Stimulated activated naive CD8-positive, alpha-beta T cell treated with anti-CD3 and anti-CD28 coated beads, Interleukin-15, amount 100 ng/mL, for 72 hours (primary cell): ENCODE measurements around the gene AP2B1.
"Not testable (repeated sequence)": the region's sequence is repeated elsewhere in the genome, so short reads cannot be mapped to it uniquely, and the experiment has no call there.

Experiments used
- ATAC-seq: fragments of 150-1000 bp; cut with Tn5 transposase; 2 replicates; pipeline ENCODE4 v1.10.0; 2021; ENCODE audit warnings: mild to moderate bottlenecking, moderate library complexity
- DNase-seq, 2 donors: peaks; one replicate each; pipeline ENCODE4 v3.0.0; 2021 to 2022
- H3K27ac Mint-ChIP-seq, 2 donors: one replicate each; pipeline ENCODE4 v1.8.0; 2022; ENCODE audit warnings: mild to moderate bottlenecking in 2 of 2, mixed read lengths in 2 of 2, moderate library complexity in 2 of 2
- H3K27me3 Mint-ChIP-seq: one replicate; pipeline ENCODE4 v1.8.0; 2022; ENCODE audit warnings: mixed read lengths
- H3K4me1 Mint-ChIP-seq: one replicate; pipeline ENCODE4 v1.8.0; 2022; ENCODE audit warnings: mild to moderate bottlenecking, mixed read lengths
- H3K4me3 Mint-ChIP-seq, 2 donors: one replicate each; pipeline ENCODE4 v1.8.0; 2022; ENCODE audit warnings: mild to moderate bottlenecking in 2 of 2, mixed read lengths in 2 of 2, moderate library complexity in 1 of 2
- H3K9me3 Mint-ChIP-seq, 2 donors: one replicate each; pipeline ENCODE4 v1.8.0; 2022; ENCODE audit warnings: mixed read lengths in 2 of 2

The AP2B1 gene

DNA sequence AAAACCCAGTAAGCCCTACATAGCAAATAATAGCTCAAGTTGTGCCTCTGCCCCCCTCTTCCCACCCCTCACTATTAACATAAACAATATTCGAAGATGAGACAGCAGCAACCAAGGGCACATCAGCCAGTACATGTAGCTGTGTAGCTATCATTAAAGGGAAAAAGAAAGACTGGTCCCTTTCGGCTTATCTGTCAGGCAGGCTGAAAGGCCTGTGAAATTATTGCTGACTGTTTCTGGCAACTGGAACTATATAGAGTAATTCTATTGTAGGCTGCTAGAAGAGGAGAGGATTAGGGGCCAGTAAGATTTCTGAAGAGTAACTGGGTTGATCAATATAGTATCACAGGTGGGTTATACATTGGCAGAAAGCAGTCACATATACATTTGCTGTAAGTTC is 107.8 kb downstream of the AP2B1 start:
- ATAC-seq, result no peak
- no peak for DNase-seq
- Mint-ChIP-seq H3K27me3 (no peaks in the 10 kb centered on the region), H3K27ac (no peak overlapping the region), H3K4me3 (no peak overlapping the region), H3K9me3 (no peaks in the 10 kb centered on the region), H3K4me1 (no peaks in the 10 kb centered on the region)

DNA sequence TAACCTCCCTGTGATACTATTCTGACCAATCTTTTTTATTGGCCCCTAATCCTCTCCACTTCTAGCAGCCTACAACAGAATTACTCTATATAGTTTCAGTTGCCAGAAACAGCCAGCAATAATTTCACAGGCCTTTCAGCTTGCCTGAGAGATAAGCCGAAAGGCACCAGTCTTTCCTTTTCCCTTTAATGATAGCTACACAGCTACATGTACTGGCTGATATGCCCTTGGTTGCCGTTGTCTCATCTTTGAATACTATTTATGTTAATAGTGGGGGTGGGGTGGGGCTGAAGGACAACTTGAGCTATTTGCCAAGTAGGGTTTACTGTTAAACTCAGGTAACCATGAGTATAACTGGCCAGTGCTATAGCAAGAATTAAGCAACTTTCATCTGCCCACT is 108.5 kb downstream of the AP2B1 start:
- ATAC-seq, result no peak
- DNase-seq, result no peak
- Mint-ChIP-seq H3K27ac (no peak overlapping the region), H3K27me3 (no peaks in the 10 kb centered on the region), H3K4me1 (no peaks in the 10 kb centered on the region), H3K4me3 (no peak overlapping the region), H3K9me3 (no peaks in the 10 kb centered on the region)

DNA sequence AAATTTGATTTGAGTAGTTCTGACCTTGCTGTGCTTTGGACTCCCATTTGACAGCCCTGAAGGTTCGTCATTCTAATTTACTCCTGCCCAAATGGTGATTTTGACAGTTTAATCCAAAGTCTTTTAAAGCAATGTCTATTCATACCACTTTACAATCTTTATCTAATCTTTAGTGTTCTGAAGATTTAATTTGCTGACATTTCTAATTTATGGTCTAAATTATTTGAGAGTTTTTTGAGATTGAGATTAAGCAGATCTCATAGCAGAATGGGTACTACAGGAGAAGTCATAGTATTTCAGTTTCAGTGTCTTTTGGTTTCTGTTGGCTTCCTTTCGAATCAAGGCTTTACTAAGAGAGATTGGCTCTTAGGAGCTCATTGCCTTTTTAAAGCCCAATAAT is 111.7 kb downstream of the AP2B1 start:
- H3K4me3 Mint-ChIP-seq, result no peak overlapping the region
- no peak for ATAC-seq
- no peak for DNase-seq
- H3K27ac Mint-ChIP-seq, result no peak overlapping the region
- no peaks in the 10 kb centered on the region for H3K27me3 Mint-ChIP-seq
- H3K4me1 Mint-ChIP-seq, result no peaks in the 10 kb centered on the region
- H3K9me3 Mint-ChIP-seq, result peaks cover 0 to 7% of the 10 kb centered on the region in 2 donors

DNA sequence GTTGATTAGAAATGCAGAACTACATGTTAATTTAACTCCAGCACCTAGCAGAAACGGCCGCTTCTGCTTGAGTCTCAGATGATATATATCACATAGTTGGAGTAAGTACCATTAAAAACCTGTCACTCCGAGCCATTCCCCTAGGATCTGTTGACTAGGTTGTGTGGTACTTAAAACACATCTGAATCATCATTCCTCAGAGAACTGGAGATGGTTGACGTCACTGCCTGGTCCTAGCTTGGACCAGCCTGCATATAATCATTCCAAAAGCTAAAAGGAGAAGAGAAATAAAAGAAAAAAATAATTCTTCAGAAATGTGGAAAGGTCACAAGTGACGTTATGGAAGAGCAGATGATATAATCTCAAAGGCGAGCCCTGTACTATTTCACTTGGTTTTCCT is 113.0 kb downstream of the AP2B1 start:
- no peak overlapping the region for H3K4me3 Mint-ChIP-seq
- DNase-seq, result no peak
- ATAC-seq, result no peak
- H3K4me1 Mint-ChIP-seq, result peaks cover 11% of the 10 kb centered on the region
- H3K9me3 Mint-ChIP-seq, result peaks cover 0 to 7% of the 10 kb centered on the region in 2 donors
- no peak overlapping the region for H3K27ac Mint-ChIP-seq
- no peaks in the 10 kb centered on the region for H3K27me3 Mint-ChIP-seq

DNA sequence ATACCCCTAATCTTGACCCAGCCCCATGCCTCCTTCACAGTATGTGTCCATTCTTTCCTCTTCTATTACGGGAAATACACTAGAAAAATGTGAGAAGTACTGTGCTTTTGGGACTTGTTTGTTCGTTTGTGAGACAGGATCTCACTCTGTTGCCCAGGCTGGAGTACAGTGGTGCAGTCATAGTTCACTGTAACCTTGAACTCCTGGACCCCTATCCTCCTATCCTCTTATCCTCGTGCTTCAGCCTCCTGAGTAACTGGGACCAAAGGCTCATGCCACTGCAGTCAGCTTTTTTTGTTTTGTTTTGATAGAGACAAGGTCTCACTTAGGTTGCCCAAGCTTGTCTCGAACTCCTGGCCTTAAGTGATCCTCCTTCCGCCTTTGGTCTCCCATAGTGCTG is 114.4 kb downstream of the AP2B1 start:
- no peak overlapping the region for H3K4me3 Mint-ChIP-seq
- no peak overlapping the region for H3K27ac Mint-ChIP-seq
- DNase-seq (no peak), ATAC-seq (no peak)
- peaks cover 0 to 7% of the 10 kb centered on the region in 2 donors for H3K9me3 Mint-ChIP-seq
- peaks cover 12% of the 10 kb centered on the region for H3K4me1 Mint-ChIP-seq
- H3K27me3 Mint-ChIP-seq, result no peaks in the 10 kb centered on the region

DNA sequence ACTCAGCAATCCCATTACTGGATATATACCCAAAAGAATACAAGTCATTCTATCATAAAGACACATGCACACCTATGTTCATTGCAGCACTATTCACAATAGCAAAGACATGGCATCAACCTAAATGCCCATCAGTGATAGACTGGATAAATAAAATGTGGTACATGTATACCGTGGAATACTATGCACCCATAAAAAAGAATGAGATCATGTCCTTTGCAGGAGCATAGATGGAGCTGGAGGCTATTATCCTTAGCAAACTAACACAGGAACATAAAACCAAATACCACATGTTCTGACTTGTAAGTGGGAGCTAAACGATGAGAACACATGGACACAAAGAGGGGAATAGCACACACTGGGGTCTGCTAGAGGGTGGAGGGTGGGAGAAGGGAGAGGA is 116.2 kb downstream of the AP2B1 start:
- not testable (repeated sequence) for H3K4me3 Mint-ChIP-seq, H3K27ac Mint-ChIP-seq, ATAC-seq, H3K27me3 Mint-ChIP-seq, H3K9me3 Mint-ChIP-seq, DNase-seq
- peaks cover 28% of the 10 kb centered on the region for H3K4me1 Mint-ChIP-seq

DNA sequence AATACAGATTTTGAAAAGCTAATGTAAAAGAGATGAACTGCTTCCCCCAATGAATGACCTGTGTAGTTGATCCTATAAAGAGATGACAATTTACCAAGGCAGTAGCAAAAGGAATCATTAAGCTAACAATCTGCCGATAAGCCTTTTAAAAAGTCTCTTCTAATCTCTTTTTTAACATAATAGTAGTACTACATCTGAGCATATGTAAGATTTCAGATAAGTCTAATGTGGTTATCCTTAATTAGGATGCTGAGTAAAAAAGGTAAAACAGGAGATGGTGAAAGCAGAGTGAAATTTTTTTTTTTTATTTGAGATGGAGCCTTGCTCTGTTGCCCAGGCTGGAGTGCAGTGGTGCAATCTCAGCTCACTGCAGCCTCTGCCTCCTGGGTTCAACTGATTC is 118.1 kb downstream of the AP2B1 start:
- Mint-ChIP-seq H3K9me3 (peaks cover 0 to 7% of the 10 kb centered on the region in 2 donors), H3K27ac (no peak overlapping the region), H3K4me3 (no peak overlapping the region), H3K27me3 (no peaks in the 10 kb centered on the region), H3K4me1 (peaks cover 36% of the 10 kb centered on the region)
- no peak for DNase-seq
- no peak for ATAC-seq

DNA sequence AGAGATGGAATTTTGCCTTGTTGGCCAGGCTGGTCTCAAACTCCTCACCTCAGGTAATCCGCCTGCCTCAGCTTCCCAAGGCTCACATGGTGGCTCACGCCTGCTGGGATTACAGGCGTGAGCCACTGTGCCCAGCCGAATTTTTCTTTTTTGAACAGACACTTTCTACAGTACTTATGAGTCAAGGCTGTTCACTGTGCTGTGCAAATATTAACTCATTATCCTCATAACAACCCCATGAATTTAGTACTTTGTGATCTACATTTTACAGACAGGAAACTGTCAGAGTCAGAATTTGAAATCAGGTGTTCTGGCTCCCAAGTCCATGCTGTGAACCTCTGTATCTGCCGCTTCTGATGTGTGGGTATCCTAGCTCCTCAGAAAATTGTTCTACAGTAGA is 118.6 kb downstream of the AP2B1 start:
- H3K9me3 Mint-ChIP-seq, result peaks cover 0 to 7% of the 10 kb centered on the region in 2 donors
- H3K4me3 Mint-ChIP-seq, result no peak overlapping the region
- DNase-seq (no peak), ATAC-seq (no peak)
- H3K27ac Mint-ChIP-seq, result no peak overlapping the region
- H3K4me1 Mint-ChIP-seq, result peaks cover 36% of the 10 kb centered on the region
- no peaks in the 10 kb centered on the region for H3K27me3 Mint-ChIP-seq

DNA sequence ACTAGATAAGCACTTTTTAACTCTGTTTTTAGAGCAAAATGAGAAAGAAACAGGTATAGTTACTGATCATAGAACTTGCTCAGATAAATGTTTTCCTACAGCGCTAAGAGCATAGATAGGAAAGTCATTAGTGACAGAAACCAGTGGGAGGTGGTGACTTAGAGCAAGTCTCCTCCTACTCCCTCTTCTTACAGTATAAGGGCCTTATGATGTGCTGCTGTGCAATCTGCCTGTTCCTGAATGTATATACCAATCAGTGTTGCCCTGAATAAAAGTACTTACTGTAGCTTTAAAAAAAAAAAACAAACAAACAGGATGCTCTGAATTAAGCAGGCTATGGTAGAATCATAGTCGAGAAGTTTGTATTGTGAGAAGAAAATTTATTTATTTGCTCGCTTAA is 121.0 kb downstream of the AP2B1 start:
- Mint-ChIP-seq H3K27me3 (no peaks in the 10 kb centered on the region), H3K9me3 (no peaks in the 10 kb centered on the region), H3K27ac (no peak overlapping the region), H3K4me3 (no peak overlapping the region), H3K4me1 (peaks cover 42% of the 10 kb centered on the region)
- ATAC-seq (no peak), DNase-seq (no peak)

DNA sequence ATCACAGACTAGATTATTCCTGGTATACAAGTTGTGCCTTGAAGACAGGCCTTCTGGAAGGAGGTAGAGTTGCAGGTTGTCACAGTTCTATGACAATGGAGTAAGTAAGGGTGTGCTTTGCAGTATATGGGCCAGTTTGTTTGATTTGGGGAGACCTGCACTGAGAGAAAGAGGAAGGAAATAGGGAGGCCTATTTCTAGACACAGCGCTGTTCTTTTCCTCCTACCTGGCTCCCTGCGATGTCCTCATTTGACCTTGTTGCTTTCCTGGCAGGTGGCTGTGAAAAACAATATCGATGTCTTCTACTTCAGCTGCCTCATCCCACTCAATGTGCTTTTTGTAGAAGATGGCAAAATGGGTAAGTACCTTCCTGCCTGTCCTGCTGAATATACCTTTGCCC is 121.8 kb downstream of the AP2B1 start:
- Mint-ChIP-seq H3K27ac (no peak overlapping the region), H3K27me3 (no peaks in the 10 kb centered on the region), H3K9me3 (no peaks in the 10 kb centered on the region), H3K4me3 (no peak overlapping the region), H3K4me1 (peaks cover 42% of the 10 kb centered on the region)
- no peak for ATAC-seq
- DNase-seq, result no peak

DNA sequence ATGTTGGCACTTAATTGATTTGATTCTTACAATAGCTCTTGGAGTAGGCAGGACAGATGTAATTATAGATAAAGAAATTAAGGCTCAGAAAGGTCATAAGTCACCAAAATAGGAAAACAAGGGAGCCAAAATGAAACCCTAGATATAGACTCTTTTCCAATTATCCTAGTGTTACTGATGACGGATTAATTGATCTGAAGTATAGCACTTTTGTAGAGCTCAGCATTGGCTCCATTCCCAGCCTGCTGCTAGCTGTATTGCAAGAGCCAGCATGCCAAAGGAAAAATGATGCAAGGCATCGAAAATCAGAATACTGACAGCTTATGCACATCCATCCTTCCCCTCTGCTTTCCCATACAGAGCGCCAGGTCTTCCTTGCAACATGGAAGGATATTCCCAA is 122.8 kb downstream of the AP2B1 start:
- Mint-ChIP-seq H3K4me1 (peaks cover 34% of the 10 kb centered on the region), H3K27me3 (no peaks in the 10 kb centered on the region), H3K4me3 (no peak overlapping the region), H3K27ac (no peak overlapping the region), H3K9me3 (no peaks in the 10 kb centered on the region)
- ATAC-seq (no peak), DNase-seq (no peak)

DNA sequence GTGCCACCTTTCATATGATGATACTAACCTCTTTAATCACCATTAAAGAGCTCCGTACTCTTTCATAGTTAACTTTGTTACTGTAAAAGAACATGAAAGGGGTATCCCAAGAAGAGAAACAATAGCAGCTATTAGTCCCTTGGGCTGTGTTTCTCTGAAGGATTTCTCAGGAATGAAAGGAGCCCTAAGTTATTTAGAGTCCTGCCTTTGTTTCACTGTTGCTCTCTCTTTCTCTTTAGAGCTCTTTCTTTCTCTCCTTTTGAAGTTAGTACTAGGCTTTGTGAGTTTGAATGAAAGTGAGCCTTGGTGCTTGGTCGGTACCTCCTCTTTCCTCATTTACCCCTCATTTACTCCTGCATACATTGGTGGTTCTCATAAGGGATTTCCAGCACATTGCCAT is 123.8 kb downstream of the AP2B1 start:
- no peak for DNase-seq
- Mint-ChIP-seq H3K4me3 (no peak overlapping the region), H3K4me1 (peaks cover 30% of the 10 kb centered on the region), H3K9me3 (no peaks in the 10 kb centered on the region), H3K27ac (no peak overlapping the region), H3K27me3 (no peaks in the 10 kb centered on the region)
- ATAC-seq, result no peak

DNA sequence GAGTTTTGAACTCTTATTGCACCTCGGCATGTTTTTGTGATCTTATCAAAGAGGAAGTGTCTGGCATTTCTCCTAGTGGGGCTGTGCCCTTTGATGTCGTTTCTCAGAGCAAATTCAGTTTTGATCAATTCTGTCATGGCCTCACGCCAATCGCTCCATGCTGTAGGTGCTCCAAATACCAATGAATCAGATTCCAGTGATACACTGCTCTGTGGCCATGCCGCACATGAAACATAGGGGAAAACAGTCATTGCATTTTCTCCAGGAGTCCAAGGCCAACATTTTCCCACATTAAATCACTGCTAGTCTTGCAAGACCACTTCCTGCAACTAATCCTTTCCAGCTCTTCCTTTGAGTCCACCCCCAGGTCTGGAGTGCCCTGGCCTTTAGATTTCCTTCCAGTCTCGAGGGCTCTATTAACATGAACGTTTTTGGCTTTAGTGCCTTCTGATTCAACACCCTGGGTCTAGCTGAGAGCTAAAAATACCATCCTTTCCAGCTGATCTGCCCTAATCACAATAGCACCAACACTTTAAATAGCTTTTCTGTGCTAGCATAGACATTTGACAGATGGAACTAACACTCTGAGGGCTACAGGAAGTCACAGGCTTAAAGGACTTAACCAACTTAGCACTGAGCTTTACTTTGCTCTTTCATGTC is 126.1 kb downstream of the AP2B1 start:
- ATAC-seq (no peak), DNase-seq (no peak)
- no peaks in the 10 kb centered on the region for H3K9me3 Mint-ChIP-seq
- no peak overlapping the region for H3K27ac Mint-ChIP-seq
- H3K27me3 Mint-ChIP-seq, result no peaks in the 10 kb centered on the region
- H3K4me1 Mint-ChIP-seq, result peaks cover 15% of the 10 kb centered on the region
- no peak overlapping the region for H3K4me3 Mint-ChIP-seq

DNA sequence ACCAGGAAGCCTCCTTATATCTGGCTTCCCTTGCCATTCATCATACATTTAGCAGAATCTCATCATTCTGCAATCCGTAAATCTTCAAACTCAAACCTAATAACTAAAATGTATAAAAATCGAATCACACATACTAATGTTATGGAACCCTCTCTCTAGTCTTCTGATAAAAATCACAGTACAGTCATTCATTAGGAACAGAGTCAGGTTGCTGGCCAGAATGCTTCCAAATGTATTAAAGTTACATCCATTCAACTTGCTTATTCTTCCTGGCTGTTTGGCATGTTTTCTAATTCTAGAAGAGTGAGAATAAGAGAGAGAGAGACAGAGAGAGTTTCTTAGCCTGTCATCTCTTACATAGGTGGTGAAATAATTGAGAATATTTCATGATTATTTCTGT is 127.9 kb downstream of the AP2B1 start:
- H3K4me3 Mint-ChIP-seq, result no peak overlapping the region
- H3K9me3 Mint-ChIP-seq, result no peaks in the 10 kb centered on the region
- H3K27me3 Mint-ChIP-seq, result no peaks in the 10 kb centered on the region
- DNase-seq, result no peak
- H3K27ac Mint-ChIP-seq, result no peak overlapping the region
- ATAC-seq, result no peak
- H3K4me1 Mint-ChIP-seq, result peaks cover 6% of the 10 kb centered on the region

DNA sequence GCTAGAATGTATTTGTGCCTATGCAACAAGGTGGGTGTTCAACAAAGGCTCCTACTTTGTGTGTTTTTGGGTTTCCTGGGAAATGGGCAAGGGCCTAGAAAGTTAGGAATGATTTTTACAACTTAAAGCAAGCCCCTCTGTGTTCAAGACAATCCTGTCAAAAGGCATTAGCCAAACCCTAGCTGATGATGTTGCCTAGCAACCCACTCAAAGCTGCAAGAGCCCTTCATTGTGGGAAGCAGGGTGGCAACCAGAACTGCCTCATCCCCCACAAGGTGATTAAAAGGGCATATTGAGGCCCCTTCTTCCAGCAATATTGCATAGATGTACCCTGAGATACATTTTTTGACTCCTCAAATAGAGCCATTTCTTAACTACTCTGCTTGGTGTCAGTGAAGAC is 128.3 kb downstream of the AP2B1 start:
- ATAC-seq, result no peak
- Mint-ChIP-seq H3K4me3 (no peak overlapping the region), H3K27ac (no peak overlapping the region)

DNA sequence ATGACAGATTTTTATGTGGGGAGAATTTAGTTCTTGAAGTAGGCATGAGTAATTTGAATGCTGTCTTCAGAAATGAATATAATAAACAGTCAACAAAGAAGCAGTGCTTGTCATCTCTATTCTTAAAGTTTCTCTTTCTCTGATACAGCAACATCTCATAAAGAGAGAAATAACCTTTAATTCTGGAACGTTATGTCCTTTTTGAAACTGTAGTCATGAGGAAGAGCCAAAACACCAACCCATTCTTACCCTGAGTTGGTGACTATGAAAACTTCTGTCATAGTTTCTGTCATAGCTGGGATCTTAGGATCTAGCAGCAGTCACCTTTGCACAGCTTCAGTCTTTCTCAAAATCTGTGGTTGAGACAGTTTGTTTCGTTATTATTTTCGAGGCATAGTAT is 129.1 kb downstream of the AP2B1 start:
- Mint-ChIP-seq H3K4me1 (peaks cover 2% of the 10 kb centered on the region), H3K27me3 (no peaks in the 10 kb centered on the region), H3K4me3 (no peak overlapping the region), H3K9me3 (no peaks in the 10 kb centered on the region), H3K27ac (no peak overlapping the region)
- no peak for DNase-seq
- ATAC-seq, result no peak

More for the DNA sequence above, 128.3 kb downstream of the AP2B1 start:
- Mint-ChIP-seq H3K27me3 (no peaks in the 10 kb centered on the region), H3K9me3 (no peaks in the 10 kb centered on the region), H3K4me1 (peaks cover 6% of the 10 kb centered on the region)
- DNase-seq, result no peak

DNA sequence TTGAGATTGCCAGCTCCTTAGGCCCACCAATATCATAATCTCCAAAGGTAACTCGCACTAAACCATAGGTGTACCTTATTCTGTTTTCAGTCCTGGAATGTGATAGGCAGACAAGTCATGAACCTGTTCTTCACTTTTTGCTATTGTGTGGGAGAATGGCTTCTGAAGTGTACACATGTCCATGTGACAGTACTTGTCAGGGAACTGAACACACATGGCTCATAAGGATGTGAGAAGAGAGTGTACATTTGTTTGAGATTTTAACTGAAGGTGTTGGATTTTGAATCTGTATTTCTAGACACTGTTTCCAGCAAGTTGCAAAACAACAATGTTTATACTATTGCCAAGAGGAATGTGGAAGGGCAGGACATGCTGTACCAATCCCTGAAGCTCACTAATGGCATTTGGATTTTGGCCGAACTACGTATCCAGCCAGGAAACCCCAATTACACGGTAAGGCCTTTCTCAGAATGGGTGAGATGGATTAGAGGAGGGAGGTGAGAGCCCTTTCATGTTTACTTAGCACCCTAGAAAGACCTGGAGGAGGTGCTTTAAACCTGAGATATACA is 129.9 kb downstream of the AP2B1 start:
- Mint-ChIP-seq H3K27me3 (no peaks in the 10 kb centered on the region), H3K4me3 (no peak overlapping the region), H3K27ac (no peak overlapping the region), H3K9me3 (no peaks in the 10 kb centered on the region), H3K4me1 (no peaks in the 10 kb centered on the region)
- no peak for DNase-seq
- ATAC-seq, result no peak
